ENCODE measurements around the gene BDP1. TPM values are rescaled to one million over a fixed set of nuclear protein-coding genes. Genes with fewer than 3 reads are reported as not detected.
"Not testable (repeated sequence)": the region's sequence is repeated elsewhere in the genome, so short reads cannot be mapped to it uniquely, and the experiment has no call there.

BDP1 gene
- total RNA-seq, 4 donors from 2014 or later, result 8.1 to 19.4 (median 14.2) TPM

- H3K4me3 ChIP-seq; H3K4me1 ChIP-seq; DNase-seq; H3K27ac ChIP-seq; in situ Hi-C loops (cut with MboI; ENCODE audit: low sequenced_read_pairs in 4 of 4); intact Hi-C loops (cut with DNase I; ENCODE audit: low total_unique reads); H3K9me3 ChIP-seq; H3K36me3 ChIP-seq; ATAC-seq: not testable (repeated sequence)
- H3K27me3 ChIP-seq, result peaks cover 0 to 17% (median 5%) of the 10 kb centered on the region in 3 donors
Observed at GRCh38 chr5:71443891-71444290, 11.6 kb upstream of the BDP1 start.

GRCh38 chr5:71445015-71445414 is 10.4 kb upstream of the BDP1 start:
- H3K4me1 ChIP-seq; ATAC-seq; intact Hi-C loops (cut with DNase I; ENCODE audit: low total_unique reads); in situ Hi-C loops (cut with MboI; ENCODE audit: low sequenced_read_pairs in 4 of 4); H3K9me3 ChIP-seq; H3K36me3 ChIP-seq; DNase-seq; H3K27ac ChIP-seq; H3K4me3 ChIP-seq: not testable (repeated sequence)
- peaks cover 0 to 19% (median 7%) of the 10 kb centered on the region in 3 donors for H3K27me3 ChIP-seq

DNA sequence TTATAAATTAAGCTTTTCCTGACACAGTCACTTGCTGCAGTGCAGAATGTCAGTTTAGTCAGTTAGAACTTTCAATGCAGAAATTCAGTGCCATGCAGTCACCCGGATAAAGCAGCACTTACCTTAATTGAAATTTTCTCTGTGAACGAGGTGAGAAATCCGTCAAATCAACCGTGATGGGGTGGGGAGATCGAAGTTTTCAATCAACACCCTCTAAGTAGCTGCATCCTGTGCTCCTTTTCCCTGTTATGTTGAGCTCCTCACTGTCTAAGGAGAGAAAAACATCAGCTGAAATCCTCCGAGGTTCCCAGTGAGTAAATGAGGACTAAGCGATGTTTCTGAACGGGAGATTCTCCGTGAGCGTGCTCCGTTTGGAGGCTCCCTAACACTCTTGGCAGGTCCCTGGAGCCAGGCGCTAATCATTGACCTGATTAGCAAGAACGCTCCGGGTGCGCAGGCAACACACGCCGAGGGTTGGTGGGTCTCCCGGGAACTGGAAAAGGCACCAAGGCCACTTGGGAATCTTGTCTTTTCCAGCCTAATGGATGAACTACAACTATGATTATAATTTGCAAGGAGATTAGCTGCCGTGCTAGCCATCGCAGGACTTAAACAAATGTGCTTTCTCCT is 9.8 kb upstream of the BDP1 start:
- intact Hi-C loops (cut with DNase I; ENCODE audit: low total_unique reads); H3K4me1 ChIP-seq; H3K36me3 ChIP-seq; in situ Hi-C loops (cut with MboI; ENCODE audit: low sequenced_read_pairs in 4 of 4); DNase-seq; H3K4me3 ChIP-seq; H3K9me3 ChIP-seq; H3K27ac ChIP-seq; ATAC-seq: not testable (repeated sequence)
- peaks cover 0 to 22% (median 12%) of the 10 kb centered on the region in 3 donors for H3K27me3 ChIP-seq

GRCh38 chr5:71446540-71447216 is 8.8 kb upstream of the BDP1 start:
- peaks cover 0 to 22% (median 12%) of the 10 kb centered on the region in 3 donors for H3K27me3 ChIP-seq
- DNase-seq; intact Hi-C loops (cut with DNase I; ENCODE audit: low total_unique reads); H3K36me3 ChIP-seq; ATAC-seq; in situ Hi-C loops (cut with MboI; ENCODE audit: low sequenced_read_pairs in 4 of 4); H3K27ac ChIP-seq; H3K4me1 ChIP-seq; H3K9me3 ChIP-seq; H3K4me3 ChIP-seq: not testable (repeated sequence)

DNA sequence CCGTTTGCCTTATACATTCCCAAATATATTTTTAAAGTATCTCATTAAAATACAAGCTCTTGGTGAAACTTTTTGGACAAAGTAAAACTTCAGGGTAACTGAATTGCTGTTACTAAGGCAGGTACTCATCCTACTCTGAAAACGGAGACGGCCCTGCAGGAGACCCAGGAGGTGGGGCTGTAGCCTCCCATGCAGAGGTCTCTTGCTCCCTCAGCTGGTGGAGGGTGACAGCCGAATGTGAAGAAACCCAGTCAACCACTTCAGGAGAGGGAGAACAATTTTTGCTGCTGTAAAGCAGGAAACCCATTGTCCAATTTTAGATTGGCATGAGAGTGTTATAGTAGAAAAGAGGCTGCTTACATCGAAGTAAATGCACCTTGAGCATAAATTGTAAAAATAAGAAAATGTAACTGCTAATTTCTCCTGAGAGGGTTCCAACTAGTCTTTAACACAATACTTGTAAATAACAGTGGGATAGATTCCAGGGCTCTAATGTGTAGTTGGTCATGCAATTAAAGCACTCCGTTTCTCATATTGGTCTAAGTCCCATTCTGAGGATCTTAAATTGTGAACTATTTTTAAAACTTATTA is 8.1 kb upstream of the BDP1 start:
- H3K27ac ChIP-seq; H3K4me1 ChIP-seq; H3K36me3 ChIP-seq; ATAC-seq; DNase-seq; H3K9me3 ChIP-seq; H3K4me3 ChIP-seq; in situ Hi-C loops (cut with MboI; ENCODE audit: low sequenced_read_pairs in 4 of 4); intact Hi-C loops (cut with DNase I; ENCODE audit: low total_unique reads): not testable (repeated sequence)
- TF ChIP-seq, protein P1, sequence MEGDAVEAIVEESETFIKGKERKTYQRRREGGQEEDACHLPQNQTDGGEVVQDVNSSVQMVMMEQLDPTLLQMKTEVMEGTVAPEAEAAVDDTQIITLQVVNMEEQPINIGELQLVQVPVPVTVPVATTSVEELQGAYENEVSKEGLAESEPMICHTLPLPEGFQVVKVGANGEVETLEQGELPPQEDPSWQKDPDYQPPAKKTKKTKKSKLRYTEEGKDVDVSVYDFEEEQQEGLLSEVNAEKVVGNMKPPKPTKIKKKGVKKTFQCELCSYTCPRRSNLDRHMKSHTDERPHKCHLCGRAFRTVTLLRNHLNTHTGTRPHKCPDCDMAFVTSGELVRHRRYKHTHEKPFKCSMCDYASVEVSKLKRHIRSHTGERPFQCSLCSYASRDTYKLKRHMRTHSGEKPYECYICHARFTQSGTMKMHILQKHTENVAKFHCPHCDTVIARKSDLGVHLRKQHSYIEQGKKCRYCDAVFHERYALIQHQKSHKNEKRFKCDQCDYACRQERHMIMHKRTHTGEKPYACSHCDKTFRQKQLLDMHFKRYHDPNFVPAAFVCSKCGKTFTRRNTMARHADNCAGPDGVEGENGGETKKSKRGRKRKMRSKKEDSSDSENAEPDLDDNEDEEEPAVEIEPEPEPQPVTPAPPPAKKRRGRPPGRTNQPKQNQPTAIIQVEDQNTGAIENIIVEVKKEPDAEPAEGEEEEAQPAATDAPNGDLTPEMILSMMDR (IDR thresholded peaks at IDR 0.05 in 4 of 5, conservative IDR thresholded peaks at IDR 0.05 in 1 of 5), result peak in 2 of 5 experiments; percentile 13 to 31
- H3K27me3 ChIP-seq, result peaks cover 0 to 22% (median 12%) of the 10 kb centered on the region in 3 donors

DNA sequence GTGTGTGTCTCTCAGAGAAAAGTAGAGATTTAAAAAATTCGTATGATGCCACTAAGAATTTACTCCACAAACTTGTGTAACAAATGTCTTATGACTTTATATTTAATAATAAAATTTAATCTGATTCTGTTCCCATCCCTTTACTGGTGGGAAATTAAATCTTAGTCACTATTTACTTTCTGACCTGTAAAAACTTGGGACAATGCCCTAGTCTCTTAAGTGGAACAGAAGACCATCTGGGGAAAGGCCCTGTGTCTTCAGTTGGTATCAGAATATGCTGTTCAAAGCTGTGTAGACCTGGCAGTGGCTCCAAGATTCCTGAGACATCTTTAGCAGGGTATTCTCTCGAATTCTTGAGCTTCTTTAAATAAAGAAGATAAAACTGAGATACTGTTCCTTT is 2.6 kb upstream of the BDP1 start:
- DNase-seq (no peak), ATAC-seq (no peak)
- intact Hi-C loops (cut with DNase I; ENCODE audit: low total_unique reads), result no loop called here
- TF ChIP-seq, protein P1 (IDR thresholded peaks at IDR 0.05 in 4 of 5, conservative IDR thresholded peaks at IDR 0.05 in 1 of 5), result no peak
- no peak for TF ChIP-seq POLR2A (IDR thresholded peaks at IDR 0.05)
- H3K27me3 ChIP-seq, result peaks cover 0 to 8% (median 6%) of the 10 kb centered on the region in 3 donors
- no peaks in the 10 kb centered on the region for H3K36me3 ChIP-seq
- peaks cover 15 to 20% of the 10 kb centered on the region in 2 donors for H3K4me1 ChIP-seq
- no peaks in the 10 kb centered on the region for H3K9me3 ChIP-seq
- in situ Hi-C loops (cut with MboI; ENCODE audit: low sequenced_read_pairs in 4 of 4), result loop anchor here in 1 of 4 donors (25.0 kb wide), 1 partner anchor 309 kb away; no protein-coding TSS in a partner anchor
- H3K27ac ChIP-seq, result no peak overlapping the region
- H3K4me3 ChIP-seq, result no peak overlapping the region
